NB4 (cell line): ENCODE results near the gene ATP6V1C2.

Experiments
- DNase-seq: peaks from one replicate; pipeline ENCODE4 v3.0.0; 2010; ENCODE audit warnings: low read depth
- H3K4me3 ChIP-seq: one replicate; pipeline ENCODE4 v1.5.1; 2011; ENCODE audit warnings: mild to moderate bottlenecking, low read depth, low read length, moderate library complexity
- CTCF ChIP-seq: IDR thresholded peaks from one replicate; pipeline ENCODE4 v1.5.1; 2012; ENCODE audit warnings: low read depth, low read length
- MAX ChIP-seq: IDR thresholded peaks from 2 replicates; pipeline ENCODE4 v1.6.1; 2011; ENCODE audit warnings: low read depth, low read length
- MYC ChIP-seq: IDR thresholded peaks from 2 replicates; pipeline ENCODE4 v1.6.1; 2011; ENCODE audit warnings: low read depth, low read length
- POLR2A ChIP-seq: IDR thresholded peaks from 2 replicates; pipeline ENCODE4 v1.6.1; 2011; ENCODE audit warnings: mild to moderate bottlenecking; ENCODE audit not compliant: insufficient read length; ENCODE audit errors: extremely low read depth

The ATP6V1C2 gene

DNA sequence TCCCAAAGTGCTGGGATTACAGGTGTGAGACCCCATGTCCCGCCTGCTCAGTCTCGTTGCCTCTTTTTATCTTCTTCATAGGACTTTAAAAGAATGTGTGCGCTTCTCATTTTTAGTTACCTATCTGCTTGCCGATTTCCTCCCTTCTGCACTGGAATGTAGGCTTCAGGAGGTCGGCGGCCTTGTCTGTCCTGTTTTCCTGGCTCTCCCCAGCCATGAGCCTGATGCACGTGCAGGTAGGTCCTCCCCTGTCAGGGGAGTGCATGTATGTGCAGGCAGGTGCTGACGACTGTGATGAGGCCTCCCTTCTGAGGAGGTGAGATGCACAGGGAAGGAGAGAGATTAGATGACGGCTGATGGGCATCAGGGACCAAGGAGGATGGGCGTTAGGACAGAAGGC lies 13.6 kb upstream of the ATP6V1C2 start:
- TF ChIP-seq MYC (no peak), CTCF (no peak), MAX (no peak), POLR2A (no peak)

DNA sequence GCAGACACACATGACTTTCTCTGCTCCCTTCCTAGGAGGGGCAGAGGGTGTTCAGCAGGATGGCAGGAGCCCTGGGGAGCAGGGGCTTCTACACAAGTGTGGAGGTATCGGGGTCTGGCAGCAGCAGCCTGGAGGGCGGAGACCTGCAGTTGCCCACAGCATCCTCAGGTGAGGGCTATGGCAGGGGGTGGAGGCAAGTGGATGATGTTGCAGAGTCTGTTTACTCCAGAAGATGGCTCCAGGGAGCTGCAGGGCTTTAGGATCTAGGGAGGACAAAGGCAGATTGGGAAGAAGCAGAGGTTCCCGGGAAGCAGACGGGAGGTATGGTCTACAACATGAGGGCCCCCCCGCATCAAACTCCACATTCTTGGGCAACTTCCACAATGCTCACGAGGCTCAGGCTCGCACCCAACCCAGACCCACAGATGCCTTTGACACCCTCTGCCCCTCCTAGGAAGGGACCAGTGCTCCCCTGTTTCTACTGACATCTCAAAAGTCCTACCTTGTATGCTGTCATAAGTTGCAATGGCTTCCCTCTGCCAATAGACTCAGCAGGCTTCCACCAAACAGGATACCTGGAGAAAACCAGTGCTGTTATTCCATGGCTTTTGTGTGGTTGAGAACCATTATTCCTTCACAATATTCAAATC lies 12.0 kb upstream of the ATP6V1C2 start:
- no peak for DNase-seq
- H3K4me3 ChIP-seq, result no peak overlapping the region
- TF ChIP-seq POLR2A (no peak), MAX (no peak), CTCF (peak; percentile 40), MYC (no peak)

More for the DNA sequence above, 13.6 kb upstream of the ATP6V1C2 start:
- H3K4me3 ChIP-seq, result no peak overlapping the region
- DNase-seq, result no peak

- peak; percentile 29 for DNase-seq
- no peak overlapping the region for H3K4me3 ChIP-seq
- TF ChIP-seq POLR2A (no peak), MYC (no peak), MAX (no peak), CTCF (no peak)
These were observed 9.1 kb upstream of the ATP6V1C2 start for GRCh38 chr2:10712185-10712809.

DNA sequence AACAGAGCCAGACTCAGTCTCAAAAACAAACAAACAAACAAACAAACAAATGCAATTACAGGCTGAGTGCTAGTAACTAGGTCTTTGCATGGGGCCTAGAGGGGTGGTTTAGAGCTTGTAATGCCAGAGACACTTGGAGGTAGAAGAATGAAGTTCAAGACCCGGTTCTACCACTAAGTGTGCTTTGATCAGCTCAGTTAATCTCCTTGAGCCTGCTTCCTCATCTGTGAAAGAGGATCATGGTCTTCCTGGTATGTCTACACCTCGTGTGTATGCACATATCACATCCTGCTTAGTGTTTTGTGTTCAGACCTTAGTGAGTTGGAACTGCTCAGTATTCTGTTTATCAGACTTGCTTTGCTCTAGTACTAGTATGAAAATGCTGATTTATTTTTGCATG lies 4.8 kb upstream of the ATP6V1C2 start:
- no peak overlapping the region for H3K4me3 ChIP-seq
- TF ChIP-seq MAX (no peak), MYC (no peak), POLR2A (no peak), CTCF (no peak)
- DNase-seq, result peak; percentile 39

GRCh38 chr2:10717628-10718027 lies 3.8 kb upstream of the ATP6V1C2 start:
- no peak overlapping the region for H3K4me3 ChIP-seq
- TF ChIP-seq CTCF (no peak), MYC (no peak), POLR2A (no peak), MAX (no peak)
- no peak for DNase-seq
